Measurements from ENCODE around the gene RECQL5. TPM values are rescaled to one million over a fixed set of nuclear protein-coding genes. Genes with fewer than 3 reads are reported as not detected.

The RECQL5 gene
- total RNA-seq, 4 donors from 2014 or later: 25.1 to 82.8 (median 34.0) TPM

DNA sequence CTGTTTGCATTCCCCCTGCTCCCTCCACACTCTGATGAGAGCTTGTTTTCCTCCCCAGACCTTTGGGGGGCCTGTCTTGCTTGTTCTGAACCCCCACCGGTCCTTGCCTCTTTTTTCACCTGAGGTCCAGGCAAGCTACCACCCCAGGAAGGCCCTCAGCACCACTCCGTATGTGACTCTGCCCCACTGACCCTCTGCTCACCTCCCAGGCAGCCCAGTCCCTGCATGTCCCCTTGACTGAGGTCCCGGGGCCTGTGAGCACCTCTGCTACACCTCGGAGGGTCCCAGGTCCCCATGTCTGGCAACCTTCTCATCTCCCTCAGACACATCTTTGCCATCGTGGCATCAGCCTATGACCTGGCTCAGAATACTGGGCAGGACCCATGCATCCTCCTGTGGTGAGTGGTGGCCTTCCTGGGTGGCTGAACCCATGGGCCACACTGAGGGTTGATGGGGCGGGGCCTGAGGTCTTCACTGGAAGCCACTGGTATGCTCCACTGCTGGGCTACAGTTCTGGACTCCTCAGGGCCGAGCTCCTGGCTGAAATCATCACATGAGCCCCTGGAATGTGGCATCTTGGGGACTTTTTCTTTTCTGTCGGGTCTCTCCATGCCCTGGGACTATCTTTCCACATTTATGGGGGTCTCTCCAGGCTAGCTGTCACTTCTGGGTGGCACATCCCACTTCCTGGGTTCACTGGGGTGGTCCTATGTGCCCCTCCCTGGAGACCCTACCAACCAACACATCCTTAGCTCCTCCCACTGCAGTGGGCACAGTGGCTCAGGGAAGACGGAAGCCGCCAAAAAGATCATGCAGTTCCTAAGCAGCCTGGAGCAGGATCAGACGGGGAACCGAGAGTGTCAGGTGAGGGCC lies 75.9 kb downstream of the RECQL5 start:
- H3K27ac ChIP-seq: peak overlapping the region in 1 of 4 donors; percentile 94
- H3K9me3 ChIP-seq: no peaks in the 10 kb centered on the region
- H3K36me3 ChIP-seq: no peaks in the 10 kb centered on the region
- peaks cover 0 to 15% (median 0%) of the 10 kb centered on the region in 4 donors for H3K27me3 ChIP-seq
- H3K4me3 ChIP-seq: no peak overlapping the region
- intact Hi-C loops (cut with DNase I): no loop called here
- WGBS, 2 donors: 80 to 88% methylated on average over 7 to 9 of the region's 12 CpGs
- TF ChIP-seq, protein P1, sequence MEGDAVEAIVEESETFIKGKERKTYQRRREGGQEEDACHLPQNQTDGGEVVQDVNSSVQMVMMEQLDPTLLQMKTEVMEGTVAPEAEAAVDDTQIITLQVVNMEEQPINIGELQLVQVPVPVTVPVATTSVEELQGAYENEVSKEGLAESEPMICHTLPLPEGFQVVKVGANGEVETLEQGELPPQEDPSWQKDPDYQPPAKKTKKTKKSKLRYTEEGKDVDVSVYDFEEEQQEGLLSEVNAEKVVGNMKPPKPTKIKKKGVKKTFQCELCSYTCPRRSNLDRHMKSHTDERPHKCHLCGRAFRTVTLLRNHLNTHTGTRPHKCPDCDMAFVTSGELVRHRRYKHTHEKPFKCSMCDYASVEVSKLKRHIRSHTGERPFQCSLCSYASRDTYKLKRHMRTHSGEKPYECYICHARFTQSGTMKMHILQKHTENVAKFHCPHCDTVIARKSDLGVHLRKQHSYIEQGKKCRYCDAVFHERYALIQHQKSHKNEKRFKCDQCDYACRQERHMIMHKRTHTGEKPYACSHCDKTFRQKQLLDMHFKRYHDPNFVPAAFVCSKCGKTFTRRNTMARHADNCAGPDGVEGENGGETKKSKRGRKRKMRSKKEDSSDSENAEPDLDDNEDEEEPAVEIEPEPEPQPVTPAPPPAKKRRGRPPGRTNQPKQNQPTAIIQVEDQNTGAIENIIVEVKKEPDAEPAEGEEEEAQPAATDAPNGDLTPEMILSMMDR (IDR thresholded peaks at IDR 0.05): no peak
- TF ChIP-seq POLR2A (IDR thresholded peaks at IDR 0.05): no peak
- no peak for DNase-seq
- H3K4me1 ChIP-seq: peaks cover 14 to 40% (median 16%) of the 10 kb centered on the region in 3 donors

GRCh38 chr17:75590314-75590761 lies 76.6 kb downstream of the RECQL5 start:
- Histone ChIP-seq H3K9me3 (no peaks in the 10 kb centered on the region), H3K36me3 (no peaks in the 10 kb centered on the region), H3K27ac (peak overlapping the region in 2 of 4 donors; percentile 94 to 97), H3K4me3 (no peak overlapping the region), H3K27me3 (peaks cover 0 to 15% (median 0%) of the 10 kb centered on the region in 4 donors), H3K4me1 (peaks cover 14 to 40% (median 16%) of the 10 kb centered on the region in 3 donors)
- 55 to 72% methylated on average over 4 to 7 of the region's 8 CpGs for WGBS, 2 donors
- no peak for DNase-seq
- intact Hi-C loops (cut with DNase I): no loop called here
- TF ChIP-seq POLR2A (IDR thresholded peaks at IDR 0.05): no peak
- TF ChIP-seq, protein P1 (IDR thresholded peaks at IDR 0.05): no peak

- no peak for DNase-seq
- TF ChIP-seq, protein P1 (IDR thresholded peaks at IDR 0.05): no peak
- no peak for TF ChIP-seq POLR2A (IDR thresholded peaks at IDR 0.05)
- H3K27ac ChIP-seq: peak overlapping the region; percentile 78 to 97 (median 93)
- H3K27me3 ChIP-seq: peaks cover 0 to 15% (median 0%) of the 10 kb centered on the region in 4 donors
- WGBS, 2 donors: 50% methylated on average over 4 of the region's 29 CpGs; no CpG with 5 or more reads in 1 of the 2 donors
- peaks cover 14 to 40% (median 16%) of the 10 kb centered on the region in 3 donors for H3K4me1 ChIP-seq
- peak overlapping the region; percentile 34 to 82 (median 65) for H3K4me3 ChIP-seq
- no peaks in the 10 kb centered on the region for H3K36me3 ChIP-seq
- intact Hi-C loops (cut with DNase I): loop anchor here (5.0 to 10.0 kb wide), 2 partner anchors 73 to 155 kb away; partner anchors contain the start of genes CASKIN2 and TSEN54
- H3K9me3 ChIP-seq: no peaks in the 10 kb centered on the region
Measured at GRCh38 chr17:75589919-75590303, 77.0 kb downstream of the RECQL5 start.

GRCh38 chr17:75589012-75589918 lies 77.7 kb downstream of the RECQL5 start:
- peaks cover 0 to 15% (median 0%) of the 10 kb centered on the region in 4 donors for H3K27me3 ChIP-seq
- H3K36me3 ChIP-seq: no peaks in the 10 kb centered on the region
- WGBS, 2 donors: 7 to 15% methylated on average over 11 to 14 of the region's 100 CpGs
- intact Hi-C loops (cut with DNase I): loop anchor here (5.0 to 10.0 kb wide), 2 partner anchors 72 to 154 kb away; partner anchors contain the start of genes CASKIN2 and TSEN54
- TF ChIP-seq, protein P1 (IDR thresholded peaks at IDR 0.05): peak; percentile 58 to 95 (median 88)
- peak in 2 of 4 donors; percentile 66 to 79 for TF ChIP-seq POLR2A (IDR thresholded peaks at IDR 0.05)
- peak overlapping the region; percentile 34 to 82 (median 65) for H3K4me3 ChIP-seq
- no peaks in the 10 kb centered on the region for H3K9me3 ChIP-seq
- peaks cover 14 to 40% (median 16%) of the 10 kb centered on the region in 3 donors for H3K4me1 ChIP-seq
- H3K27ac ChIP-seq: peak overlapping the region; percentile 78 to 97 (median 93)
- DNase-seq: peak; percentile 69
